Cardiac muscle cell (in vitro differentiated cells and primary cell): Measurements from ENCODE around the gene GTSE1. TPM values are rescaled to one million over a fixed set of nuclear protein-coding genes. Genes with fewer than 3 reads are reported as not detected.

Experiments
- DNase-seq, 2 donors: peaks; one replicate each; pipeline versions ENCODE4 v3.0.0 to v3.0.0-alpha.2; 2010 to 2017; ENCODE audit warnings: low read depth in 1 of 2, low spot score in 1 of 2
- H3K27ac ChIP-seq: fragments of 200-600 bp; sonication (generic); 2 replicates; pipeline ENCODE4 v1.5.1; 2016
- H3K27me3 ChIP-seq: fragments of 200-600 bp; sonication (generic); 2 replicates; pipeline ENCODE4 v1.6.0; 2016; ENCODE audit warnings: control low read depth
- H3K36me3 ChIP-seq: fragments of 200-600 bp; sonication (generic); 2 replicates; pipeline ENCODE4 v1.5.1; 2016; ENCODE audit warnings: control low read depth
- H3K4me1 ChIP-seq: fragments of 200-600 bp; sonication (generic); 2 replicates; pipeline ENCODE4 v1.8.1; 2017; ENCODE audit warnings: low read depth, mild to moderate bottlenecking, mixed run types
- H3K4me3 ChIP-seq: fragments of 200-600 bp; sonication (generic); 2 replicates; pipeline ENCODE4 v1.5.1; 2016; ENCODE audit warnings: mild to moderate bottlenecking
- H3K9me3 ChIP-seq: fragments of 200-600 bp; sonication (generic); 2 replicates; pipeline ENCODE4 v1.5.1; 2017; ENCODE audit warnings: low read depth, mild to moderate bottlenecking, control low read depth
- CTCF ChIP-seq: IDR thresholded peaks from 2 replicates; pipeline ENCODE4 v1.5.1; 2012; ENCODE audit warnings: low read depth, mild to moderate bottlenecking, low read length
- polyA plus RNA-seq: library from polyadenylated mRNA; unstranded; fragments of >200 nt; fragmentation: Nextera tagmentation; extraction: Ambion mirVana; gene quantifications from 2 replicates; pipeline ENCODE4 v1.2.1, GENCODE V29; 2016
- total RNA-seq: library from RNA; depleted of rRNA; stranded (reverse); fragments of >200 nt; gene quantifications from 2 replicates; pipeline ENCODE4 v1.2.3, GENCODE V29; 2016

The GTSE1 gene
- total and polyA plus RNA-seq, 2 experiments from 2014 or later = 5.4 to 28.7 TPM

DNA sequence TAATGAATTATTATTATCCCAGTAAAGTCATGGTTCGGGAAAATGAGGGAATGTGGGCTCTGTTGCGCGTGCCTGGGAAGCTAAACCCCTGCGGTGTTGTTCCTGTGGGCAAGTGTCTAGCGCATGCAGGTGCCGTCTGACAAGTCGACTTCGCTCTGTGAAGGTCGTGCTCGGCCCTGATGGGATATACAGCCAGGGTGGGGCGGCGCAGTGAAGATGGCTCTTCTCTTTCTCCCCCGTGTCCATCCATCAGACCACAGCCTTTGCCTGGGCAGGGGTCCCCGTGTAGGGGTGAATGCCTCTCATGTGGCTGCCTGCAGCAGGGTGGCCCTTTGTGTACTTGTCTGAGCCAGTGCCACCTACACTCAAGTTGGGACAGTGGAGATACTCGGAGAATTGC is 26.0 kb downstream of the GTSE1 start:
- no peak for DNase-seq
- Histone ChIP-seq H3K9me3 (no peaks in the 10 kb centered on the region), H3K4me3 (no peak overlapping the region), H3K27ac (no peak overlapping the region), H3K36me3 (no peaks in the 10 kb centered on the region), H3K4me1 (no peaks in the 10 kb centered on the region), H3K27me3 (no peaks in the 10 kb centered on the region)
- no peak for TF ChIP-seq CTCF

- Histone ChIP-seq H3K27ac (no peak overlapping the region), H3K9me3 (no peaks in the 10 kb centered on the region), H3K36me3 (no peaks in the 10 kb centered on the region), H3K4me1 (no peaks in the 10 kb centered on the region), H3K4me3 (no peak overlapping the region), H3K27me3 (no peaks in the 10 kb centered on the region)
- no peak for DNase-seq
- no peak for TF ChIP-seq CTCF
These were observed 26.5 kb downstream of the GTSE1 start for GRCh38 chr22:46323162-46323561.

GRCh38 chr22:46326066-46326680 is 29.5 kb downstream of the GTSE1 start:
- Histone ChIP-seq H3K4me1 (no peaks in the 10 kb centered on the region), H3K36me3 (no peaks in the 10 kb centered on the region), H3K27ac (no peak overlapping the region), H3K9me3 (no peaks in the 10 kb centered on the region), H3K27me3 (no peaks in the 10 kb centered on the region), H3K4me3 (no peak overlapping the region)
- TF ChIP-seq CTCF = no peak
- DNase-seq = no peak

GRCh38 chr22:46327691-46328465 is 31.2 kb downstream of the GTSE1 start:
- Histone ChIP-seq H3K27me3 (no peaks in the 10 kb centered on the region), H3K4me3 (no peak overlapping the region)
- no peak for TF ChIP-seq CTCF

GRCh38 chr22:46328797-46329196 is 32.1 kb downstream of the GTSE1 start:
- H3K27me3 ChIP-seq = no peaks in the 10 kb centered on the region
- no peaks in the 10 kb centered on the region for H3K36me3 ChIP-seq
- no peak overlapping the region for H3K27ac ChIP-seq
- TF ChIP-seq CTCF = no peak
- no peaks in the 10 kb centered on the region for H3K4me1 ChIP-seq
- no peak overlapping the region for H3K4me3 ChIP-seq
- DNase-seq = no peak
- H3K9me3 ChIP-seq = no peaks in the 10 kb centered on the region

More at GRCh38 chr22:46327691-46328465, 31.2 kb downstream of the GTSE1 start:
- Histone ChIP-seq H3K36me3 (no peaks in the 10 kb centered on the region), H3K27ac (no peak overlapping the region), H3K9me3 (no peaks in the 10 kb centered on the region), H3K4me1 (no peaks in the 10 kb centered on the region)
- no peak for DNase-seq
